Anterior cingulate cortex (tissue), 58 donors: Measurements from ENCODE around the gene TXNRD1.
A peak's percentile ranks its signal among the peaks of the same experiment; 100 is the strongest.

Experiments used
- DNase-seq, 58 donors: peaks; one replicate each; lab custom pipeline; 2025; lab: John Stamatoyannopoulos, UW

The TXNRD1 gene

DNA sequence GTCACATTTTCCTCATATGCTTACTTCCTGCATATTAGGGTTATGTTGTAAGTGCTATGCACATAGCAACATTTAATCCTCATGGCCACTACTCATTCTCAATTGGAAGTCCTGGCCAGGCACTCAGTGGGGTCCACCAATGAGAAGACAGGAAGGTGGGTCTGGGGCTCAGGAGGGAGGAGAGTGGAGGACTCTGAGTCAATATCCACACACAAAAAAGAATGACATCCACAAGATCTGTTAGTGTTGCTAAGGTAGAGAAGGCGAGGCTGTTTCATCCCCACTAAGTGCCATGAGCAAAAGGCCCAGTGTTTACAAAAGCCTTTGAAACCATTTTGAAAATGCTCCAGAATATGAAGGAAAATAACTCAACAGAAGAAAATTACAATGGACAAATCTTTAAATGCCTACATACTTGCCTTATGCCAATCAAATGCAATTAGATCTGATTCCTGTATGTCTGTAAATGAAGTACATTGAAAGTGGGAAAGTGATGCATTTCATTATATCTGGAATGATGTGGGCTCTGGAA is 141.9 kb downstream of the TXNRD1 start:
- DNase-seq = no peak

DNA sequence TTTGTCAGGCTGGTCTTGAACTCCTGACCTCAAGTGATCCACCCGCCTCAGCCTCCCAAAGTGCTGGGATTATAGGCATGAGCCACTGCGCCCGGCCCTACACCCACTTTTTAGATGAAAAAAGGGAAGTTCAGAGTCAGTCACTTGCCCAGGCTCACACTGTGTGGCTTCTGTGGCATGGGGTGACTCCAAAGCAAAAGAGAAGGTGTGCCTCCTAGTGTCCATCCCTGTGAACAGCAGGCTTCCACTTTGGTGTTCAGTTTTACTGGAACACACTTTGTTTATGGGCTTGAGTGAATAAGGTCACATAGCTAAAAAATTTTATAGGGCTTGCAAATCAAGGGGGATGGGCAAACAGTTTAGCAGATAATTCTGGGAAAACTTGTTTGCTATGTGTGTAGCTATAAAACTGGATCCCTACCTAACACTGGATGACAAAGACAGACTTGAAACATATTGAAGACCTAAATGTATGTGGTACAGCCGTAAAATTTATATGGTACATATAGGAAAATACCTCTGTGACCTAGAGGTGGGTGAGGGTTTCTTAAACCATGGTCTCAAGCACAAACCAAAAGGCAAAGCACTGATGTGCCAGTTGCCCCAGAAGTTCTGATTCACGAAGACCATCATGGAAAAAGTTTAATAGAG is 142.9 kb downstream of the TXNRD1 start:
- peak in 25 of 58 donors; percentile 3 to 51 (median 12) for DNase-seq

DNA sequence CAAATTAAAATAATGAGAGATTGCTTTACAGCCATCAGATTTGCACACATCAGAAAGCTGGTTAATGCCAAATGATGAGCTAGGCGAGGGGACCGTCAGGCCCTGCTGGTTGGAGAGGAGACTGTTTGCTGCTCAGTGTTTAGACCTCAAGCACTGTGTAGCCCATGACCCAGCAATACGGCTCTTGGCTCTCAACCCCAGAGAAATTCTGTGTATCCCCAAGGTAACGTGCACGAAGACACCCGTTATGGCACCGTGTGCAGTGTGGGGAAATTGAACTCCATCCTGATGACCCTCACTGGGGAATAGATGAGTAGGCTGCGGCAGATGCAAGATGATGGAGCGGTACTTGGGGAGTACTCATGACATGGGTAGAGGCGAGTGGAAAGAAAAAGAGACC is 143.6 kb downstream of the TXNRD1 start:
- DNase-seq = no peak

DNA sequence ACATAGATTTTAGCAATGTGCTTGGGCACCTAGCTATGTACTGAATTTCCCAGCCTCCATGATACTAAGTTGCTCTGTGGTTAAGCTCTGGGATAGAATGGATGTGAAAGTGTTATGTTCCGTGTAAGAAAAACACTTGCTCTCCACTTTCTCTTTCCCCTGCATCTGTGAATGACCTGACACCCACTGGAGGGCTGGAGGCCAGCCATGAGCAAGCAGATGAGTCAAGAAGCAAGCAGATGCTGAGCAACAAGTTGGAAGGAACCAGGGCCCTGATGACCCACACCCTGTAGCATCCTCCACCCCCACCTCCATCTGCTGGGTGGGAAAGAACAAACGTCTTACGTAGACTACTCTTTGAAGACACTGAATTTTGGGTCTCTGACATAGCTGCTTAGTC is 144.6 kb downstream of the TXNRD1 start:
- no peak for DNase-seq

DNA sequence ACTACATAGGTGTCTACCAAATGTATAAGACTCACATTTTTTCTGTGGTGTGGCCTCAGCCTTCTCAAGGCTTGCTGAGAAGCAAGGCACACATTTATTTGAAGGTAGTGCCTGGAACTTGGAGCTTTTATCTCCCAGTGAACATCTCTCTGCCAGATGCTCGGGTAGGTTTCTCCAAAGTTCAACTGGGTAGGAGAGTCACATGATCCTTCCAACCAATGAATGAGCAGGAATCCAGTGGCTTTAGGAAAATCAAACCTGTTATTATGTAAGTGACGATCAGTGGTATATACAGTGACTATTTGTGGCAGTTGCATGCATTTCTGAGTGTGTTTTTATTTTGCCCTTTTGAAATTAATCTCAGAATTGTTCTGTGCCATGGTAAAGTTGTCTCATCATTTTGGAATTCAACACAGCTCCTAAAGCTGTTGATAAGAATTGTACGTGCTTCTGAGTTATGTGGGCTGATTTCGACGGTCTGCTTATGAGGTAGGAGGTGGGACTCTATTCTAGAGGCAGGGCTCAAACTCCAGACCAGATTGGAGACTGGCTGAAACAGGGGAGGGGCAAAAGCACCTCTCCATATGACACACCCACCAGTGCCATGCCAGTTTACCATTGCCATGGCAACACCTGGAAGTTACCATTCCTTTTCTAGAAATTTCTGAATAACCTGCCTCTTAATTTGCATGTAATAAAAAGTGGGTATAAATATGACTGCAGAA is 145.6 kb downstream of the TXNRD1 start:
- no peak for DNase-seq

DNA sequence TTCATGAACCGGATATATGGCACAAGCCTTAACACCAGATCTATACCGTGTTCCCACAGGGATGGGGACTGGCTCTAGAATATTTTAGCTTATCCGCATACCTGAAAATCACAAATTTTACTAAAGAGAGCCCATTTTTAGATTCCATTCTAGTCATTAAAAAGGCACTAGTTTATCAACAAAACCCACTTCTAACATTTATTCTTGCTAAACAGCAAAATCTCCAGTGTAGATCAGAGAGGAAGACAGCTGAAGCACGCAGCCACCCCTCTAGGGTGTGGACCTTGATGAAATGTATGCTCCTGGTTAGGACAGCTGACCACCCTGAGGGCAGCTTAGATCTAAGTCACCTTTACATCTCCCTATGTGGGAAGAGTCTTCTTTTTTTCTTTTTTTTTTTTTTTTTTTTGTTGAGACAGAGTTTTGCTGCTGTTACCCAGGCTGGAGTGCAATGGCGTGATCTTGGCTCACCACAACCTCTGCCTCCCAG is 150.4 kb downstream of the TXNRD1 start:
- no peak for DNase-seq

DNA sequence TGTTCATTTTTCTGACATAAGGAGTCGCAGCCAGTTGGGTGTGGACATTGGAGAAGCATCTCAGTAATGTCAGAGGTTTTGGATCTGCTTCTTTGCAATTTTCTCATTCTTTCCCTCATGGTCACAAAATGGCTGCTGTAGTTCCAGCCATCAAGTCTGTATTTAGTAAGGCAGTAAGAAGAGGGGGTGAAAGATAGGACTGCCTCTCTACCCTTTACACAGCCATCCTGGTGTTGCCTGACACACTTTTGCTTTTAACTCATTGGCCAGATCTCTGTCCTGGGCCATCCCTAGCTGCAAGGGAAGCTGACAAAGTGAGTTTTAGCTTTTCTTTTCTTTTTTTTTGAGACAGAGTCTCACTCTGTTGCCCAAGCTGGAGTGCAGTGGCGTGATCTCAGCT is 154.1 kb downstream of the TXNRD1 start:
- DNase-seq = no peak

DNA sequence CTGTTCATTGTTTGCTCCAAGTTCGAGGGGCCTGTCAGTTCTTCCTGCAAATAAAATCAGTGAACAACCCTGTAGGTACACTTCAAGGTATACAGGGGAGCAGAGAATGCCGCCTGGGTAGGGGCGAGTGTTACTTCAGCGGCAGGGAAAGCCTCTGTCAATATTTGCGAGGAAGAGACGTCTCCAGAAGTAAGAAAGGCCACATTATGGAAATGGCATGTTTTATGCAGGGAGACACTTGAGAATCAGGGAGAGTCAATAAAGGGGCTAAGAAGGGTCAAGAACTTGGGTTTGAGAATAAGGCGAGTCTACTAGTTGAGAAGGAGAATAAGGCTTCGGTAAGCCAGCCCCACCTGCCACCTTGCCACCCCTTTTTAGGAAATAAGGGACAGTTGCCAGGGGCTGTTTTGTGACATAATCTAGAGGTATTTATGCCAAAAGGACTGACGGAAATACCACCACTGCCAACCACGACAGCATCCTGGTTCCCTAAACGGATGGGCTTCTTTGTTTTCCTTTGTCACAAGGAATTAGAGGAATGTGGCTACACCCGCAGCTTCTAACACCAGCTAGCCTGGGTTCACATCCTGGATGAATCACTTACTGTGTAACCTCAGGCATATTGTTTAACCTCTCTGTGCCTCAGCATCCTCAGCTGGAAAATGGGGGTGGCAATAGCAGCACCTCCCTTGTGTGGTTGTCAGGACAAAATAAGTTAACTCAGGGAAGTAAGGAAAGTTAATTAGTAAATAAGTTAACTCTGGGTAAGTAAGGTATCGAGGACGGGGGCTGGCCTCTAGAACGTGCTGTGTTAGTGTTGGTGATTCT is 155.7 kb downstream of the TXNRD1 start:
- DNase-seq = no peak

DNA sequence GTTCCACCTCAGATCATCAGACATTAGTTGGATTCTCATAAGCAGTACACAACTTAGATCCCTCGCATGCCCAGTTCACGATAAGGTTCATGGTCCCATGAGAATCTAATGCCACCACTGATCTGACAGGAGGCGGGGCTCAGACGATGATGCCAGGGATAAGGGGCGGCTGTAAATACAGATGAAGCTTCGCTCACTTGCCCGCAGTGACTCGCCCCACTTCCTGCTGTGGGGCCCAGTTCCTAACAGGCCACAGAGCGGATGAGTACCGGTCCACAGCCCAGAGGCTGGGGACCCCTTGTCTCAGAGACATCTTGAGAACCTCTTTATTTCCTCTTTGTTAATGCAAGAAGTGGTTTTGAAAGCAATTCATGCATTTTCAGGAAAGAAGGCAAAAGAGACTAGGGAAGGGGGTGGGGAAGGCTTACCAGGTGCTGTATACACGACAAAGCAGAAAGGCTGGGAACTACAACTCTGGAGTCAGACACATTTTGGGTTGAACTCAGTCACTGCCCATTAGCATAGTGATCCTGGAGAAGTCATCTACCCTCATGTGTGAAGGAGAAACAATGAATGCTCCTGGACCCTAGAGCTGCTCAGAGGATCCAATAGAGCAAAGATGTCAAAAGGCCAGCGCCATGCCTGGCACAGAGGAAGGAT is 156.6 kb downstream of the TXNRD1 start:
- DNase-seq = no peak

DNA sequence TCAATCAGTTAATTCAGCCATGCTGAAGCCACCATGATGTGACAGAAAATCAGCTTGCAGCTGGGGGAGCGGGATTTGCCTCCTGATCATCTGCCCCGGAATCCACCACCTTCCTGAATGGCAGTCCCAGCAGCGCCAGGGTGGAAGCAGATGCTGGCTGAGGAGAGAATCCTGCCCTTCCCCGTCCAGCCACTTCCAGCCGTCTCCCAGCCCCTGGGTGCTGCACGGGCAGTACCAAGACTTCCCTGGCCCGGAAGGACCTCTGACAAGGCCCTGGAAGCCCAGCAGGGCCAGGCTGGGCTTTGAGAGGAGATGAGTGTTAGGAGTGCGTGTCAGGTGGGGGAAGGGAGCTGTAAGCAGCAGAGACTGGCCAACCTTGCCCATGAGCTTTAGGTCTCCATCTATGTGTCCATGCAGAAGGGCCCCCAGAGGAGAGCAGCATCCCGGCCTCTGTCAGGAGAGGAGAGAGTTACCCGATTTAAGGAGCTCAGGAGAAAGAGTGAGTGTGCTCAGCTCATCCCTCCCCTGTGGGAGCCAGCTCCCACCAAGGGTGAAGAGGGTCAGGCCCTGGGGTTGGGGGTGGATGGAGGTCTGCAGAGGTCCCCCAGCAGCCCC is 157.2 kb downstream of the TXNRD1 start:
- DNase-seq = no peak

DNA sequence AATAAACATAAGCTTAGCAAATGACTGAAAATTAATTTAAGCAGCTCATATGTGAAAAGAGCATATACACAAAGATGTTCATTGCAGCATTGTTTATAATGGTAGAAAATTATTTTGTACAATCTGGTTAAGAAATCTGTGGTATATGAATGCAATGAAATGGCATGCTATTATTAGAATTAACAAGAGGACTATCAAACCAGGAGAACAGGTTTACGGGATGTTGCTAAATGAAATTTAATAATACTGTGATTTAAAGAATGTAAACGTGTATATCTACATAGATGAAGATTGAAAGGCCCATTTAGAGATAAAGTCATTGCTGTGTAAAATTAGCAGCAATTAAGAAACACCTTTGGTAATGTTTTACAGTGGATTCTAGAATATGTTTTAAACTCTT is 158.5 kb downstream of the TXNRD1 start:
- no peak for DNase-seq

DNA sequence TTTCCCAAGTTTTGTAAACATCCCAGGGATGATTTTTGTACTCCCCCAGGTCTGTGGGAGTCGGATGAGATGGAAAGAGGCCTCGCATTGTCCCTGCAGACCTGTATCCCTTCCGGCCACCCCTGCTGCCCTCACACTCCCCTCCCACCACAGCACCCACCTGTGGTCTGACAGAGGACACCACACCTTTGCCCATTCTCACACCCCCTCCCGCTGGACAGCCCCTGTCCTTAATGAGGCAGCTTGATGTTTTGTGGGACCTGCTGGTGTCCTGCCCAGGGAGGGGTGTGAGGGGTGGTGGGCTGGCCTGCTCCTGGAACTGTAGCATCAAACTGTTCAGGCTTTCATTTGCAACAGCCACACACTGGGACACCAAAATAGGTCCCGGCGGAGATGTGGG is 159.2 kb downstream of the TXNRD1 start:
- DNase-seq = no peak

DNA sequence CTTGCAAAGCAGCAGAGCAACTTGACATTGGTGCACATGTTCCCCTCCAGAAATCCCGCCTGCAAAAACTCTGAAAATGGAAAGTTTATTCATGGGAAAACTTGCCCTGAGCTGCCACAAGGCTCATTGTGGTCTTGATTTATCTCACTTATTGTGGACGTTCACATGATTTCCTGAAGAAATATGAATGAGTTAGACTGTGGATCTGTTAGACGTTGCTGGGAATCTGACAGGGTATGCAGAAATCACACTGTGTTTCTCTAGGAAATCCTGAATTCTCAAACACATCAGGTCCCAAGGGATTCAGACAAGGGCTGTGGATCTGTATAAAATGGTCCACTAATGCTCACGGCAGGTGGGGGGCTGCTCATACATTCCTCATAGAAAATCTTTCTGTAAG is 160.2 kb downstream of the TXNRD1 start:
- DNase-seq = no peak

DNA sequence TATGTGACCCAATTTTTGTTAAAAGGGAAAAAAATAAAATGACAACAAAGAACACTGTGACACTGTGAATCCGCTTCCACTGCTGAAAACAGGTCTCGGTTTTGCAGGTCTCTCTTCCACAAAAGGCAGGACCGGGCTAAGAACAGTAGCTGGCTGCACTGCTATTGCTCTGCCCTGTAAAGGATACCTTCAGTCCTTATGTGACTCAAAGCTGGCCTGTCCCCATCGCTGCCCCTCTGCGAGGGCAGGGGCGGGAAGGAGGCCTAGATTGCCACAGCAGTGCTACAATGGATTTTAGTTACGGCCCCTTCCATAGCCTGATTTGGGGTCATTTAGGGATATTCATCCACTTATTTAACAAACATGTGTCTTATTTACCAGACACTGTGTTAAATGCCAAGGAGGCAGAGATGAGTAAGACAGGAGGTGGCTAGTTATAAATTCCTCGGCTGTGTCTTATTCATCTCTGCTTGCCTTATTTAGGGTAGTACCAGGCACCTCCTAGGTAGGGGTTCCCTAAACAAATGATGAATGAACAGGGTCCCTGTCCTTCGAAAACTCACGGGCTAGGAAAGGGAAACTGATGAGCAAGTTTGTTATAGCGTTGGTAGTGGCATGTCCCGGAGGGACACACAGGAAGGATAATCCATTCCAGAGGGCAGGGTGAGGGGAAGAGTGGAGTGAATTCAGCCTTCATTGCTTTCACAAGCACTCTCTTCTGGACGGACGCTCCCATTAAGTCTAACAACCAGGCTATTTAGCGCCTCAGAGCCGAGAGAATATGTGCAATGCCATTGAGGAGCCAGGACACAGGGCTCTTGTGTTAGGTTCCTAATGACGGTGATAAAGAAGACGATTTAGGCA is 161.3 kb downstream of the TXNRD1 start:
- peak in 2 of 58 donors; percentile 3 to 4 for DNase-seq

DNA sequence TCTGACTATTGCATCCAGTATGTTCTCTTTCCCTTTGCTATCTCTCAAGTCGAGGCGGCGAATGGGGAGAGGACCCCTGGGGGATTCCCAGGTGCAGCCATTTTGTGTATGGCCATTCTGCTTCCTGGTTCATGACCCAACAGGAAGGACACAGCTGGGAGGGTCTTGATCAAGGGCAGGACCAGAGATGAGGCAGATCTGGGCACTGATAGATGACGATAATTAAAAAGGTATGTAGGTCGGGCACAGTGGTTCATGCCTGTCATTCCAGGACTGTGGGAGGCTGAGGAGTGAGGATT is 161.9 kb downstream of the TXNRD1 start:
- no peak for DNase-seq

DNA sequence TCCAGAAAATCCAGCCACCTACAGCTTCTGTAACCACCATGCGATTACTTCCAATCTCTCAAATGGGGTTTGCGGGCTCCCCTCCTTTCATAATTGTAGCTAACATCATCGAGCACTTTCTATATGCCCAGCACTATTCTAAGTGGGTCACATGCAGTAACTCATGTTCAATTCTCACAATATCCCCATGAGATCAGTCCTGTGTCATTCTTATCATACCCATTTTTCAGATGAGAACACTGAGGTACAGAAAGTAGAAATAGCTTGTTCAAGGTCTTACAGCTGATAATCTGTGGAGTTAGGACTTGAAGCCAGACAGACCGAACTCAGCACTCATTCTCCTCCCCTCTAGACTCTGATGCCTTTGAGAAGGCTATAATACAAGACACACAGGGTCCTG is 162.8 kb downstream of the TXNRD1 start:
- no peak for DNase-seq

DNA sequence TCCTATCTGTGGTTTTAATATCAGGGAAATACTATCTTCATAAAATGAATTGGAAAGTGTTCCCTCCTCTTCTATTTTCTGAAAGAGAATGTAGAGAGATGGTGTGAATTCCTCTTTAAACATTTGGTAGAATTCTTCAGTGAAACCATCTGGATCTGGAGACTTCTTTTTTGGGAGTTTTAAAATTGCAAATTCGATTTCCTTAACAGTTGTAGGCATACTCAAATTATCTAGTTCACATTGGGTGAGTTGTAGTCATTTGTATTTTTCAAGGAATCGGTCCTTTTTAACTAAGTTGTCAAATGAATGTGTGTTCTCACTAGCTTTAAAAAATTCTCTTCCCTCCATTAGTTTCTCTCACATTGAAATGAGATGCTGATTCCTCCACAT is 165.8 kb downstream of the TXNRD1 start:
- DNase-seq = no peak

DNA sequence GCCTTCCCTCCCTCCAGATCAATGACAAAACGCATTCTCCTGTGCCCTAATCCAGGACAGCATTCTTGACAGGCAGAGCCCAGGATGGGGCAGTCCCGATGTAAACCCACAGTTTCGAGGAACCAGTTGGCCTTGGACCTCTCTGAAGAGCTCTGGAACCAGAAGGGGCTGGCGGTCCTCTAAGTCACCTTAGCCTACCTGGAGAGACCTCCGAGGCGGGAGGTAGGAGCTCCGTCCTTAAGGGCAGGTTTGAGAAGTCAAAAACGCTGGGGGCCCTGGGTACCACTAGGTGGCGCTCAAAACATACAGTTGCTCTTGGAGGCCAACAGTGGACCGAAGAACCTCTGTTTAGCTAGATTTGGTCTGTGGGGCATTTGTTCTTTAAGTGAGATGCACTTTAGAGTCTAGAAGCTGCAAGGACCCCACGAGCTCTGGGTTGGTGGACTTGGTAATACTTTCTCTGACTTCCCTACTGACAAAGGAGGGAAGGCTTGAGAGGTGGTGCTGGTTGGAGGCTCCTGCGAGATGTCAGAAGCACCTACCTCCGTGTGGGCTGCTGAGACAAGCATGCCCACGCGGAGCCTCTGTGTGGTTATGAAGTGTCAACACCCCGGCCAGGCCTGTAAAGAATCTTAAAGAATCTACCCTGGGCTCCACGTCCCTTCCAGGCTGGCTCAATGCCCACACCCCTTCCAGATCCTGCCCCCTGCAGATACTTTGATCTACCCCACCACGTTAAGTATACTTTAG is 166.3 kb downstream of the TXNRD1 start:
- peak in 57 of 58 donors; percentile 6 to 85 (median 51) for DNase-seq
